PC-3 (cell line): Measurements from ENCODE around the gene PIR.

Experiments
- EZH2phosphoT487 ChIP-seq: fragments of 300-600 bp; sonication (generic); IDR thresholded peaks from 2 replicates; pipeline ENCODE4 v1.6.1; 2018; ENCODE audit warnings: mild to moderate bottlenecking, antibody characterized with exemption, low read length, borderline replicate concordance
- TF ChIP-seq, protein P1 (sequence below): fragments of 300-600 bp; sonication (generic); conservative IDR thresholded peaks from 2 replicates; pipeline ENCODE4 v1.5.1; 2017; ENCODE audit warnings: antibody characterized with exemption, low read depth, mild to moderate bottlenecking, low read length

DNA sequence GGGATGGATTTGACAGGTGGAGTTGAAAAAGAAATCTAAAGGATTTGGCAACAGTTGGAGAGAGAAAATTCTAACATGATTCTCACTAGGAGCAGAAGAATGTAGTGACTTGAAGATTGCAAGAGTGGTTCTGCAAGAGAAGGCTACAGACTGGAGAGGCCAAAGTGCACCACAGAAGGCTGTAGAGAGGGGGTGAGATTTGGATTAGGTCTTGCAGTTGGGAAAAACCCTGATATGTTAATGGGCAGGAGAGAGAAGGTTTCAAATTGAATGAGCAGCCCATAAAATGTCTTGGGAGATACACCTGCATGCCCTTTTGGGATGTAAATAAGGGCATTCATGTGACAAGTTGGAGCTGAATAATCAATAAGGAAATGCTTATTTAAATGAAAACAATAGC, 94.3 kb downstream of the PIR start:
- TF ChIP-seq, protein P1, sequence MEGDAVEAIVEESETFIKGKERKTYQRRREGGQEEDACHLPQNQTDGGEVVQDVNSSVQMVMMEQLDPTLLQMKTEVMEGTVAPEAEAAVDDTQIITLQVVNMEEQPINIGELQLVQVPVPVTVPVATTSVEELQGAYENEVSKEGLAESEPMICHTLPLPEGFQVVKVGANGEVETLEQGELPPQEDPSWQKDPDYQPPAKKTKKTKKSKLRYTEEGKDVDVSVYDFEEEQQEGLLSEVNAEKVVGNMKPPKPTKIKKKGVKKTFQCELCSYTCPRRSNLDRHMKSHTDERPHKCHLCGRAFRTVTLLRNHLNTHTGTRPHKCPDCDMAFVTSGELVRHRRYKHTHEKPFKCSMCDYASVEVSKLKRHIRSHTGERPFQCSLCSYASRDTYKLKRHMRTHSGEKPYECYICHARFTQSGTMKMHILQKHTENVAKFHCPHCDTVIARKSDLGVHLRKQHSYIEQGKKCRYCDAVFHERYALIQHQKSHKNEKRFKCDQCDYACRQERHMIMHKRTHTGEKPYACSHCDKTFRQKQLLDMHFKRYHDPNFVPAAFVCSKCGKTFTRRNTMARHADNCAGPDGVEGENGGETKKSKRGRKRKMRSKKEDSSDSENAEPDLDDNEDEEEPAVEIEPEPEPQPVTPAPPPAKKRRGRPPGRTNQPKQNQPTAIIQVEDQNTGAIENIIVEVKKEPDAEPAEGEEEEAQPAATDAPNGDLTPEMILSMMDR, result no peak
- no peak for TF ChIP-seq EZH2phosphoT487
